HCT116 (cell line): ENCODE results near the gene CCDC38. TPM values are rescaled to one million over a fixed set of nuclear protein-coding genes. Genes with fewer than 3 reads are reported as not detected.

ENCODE experiments used
- ATAC-seq: fragments of 200-7000 bp; cut with Tn5 transposase; 2 replicates; pipeline ENCODE4 v1.9.1; 2020; ENCODE audit warnings: mild to moderate bottlenecking, moderate library complexity
- BruUV-seq: library from RNA; stranded (reverse); fragments of 400-500 nt; replicated peaks from 2 replicates; lab custom pipeline; 2021; lab: Mats Ljungman, UMichigan
- CTCF ChIA-PET: fragments of 300-600 bp; sonication (Branson Sonifier 250); formaldehyde crosslinking; loops from one replicate; lab custom pipeline; 2021; ENCODE audit warnings: antibody characterized with exemption; lab: Charles Lee
- POLR2A ChIA-PET: fragments of 300-600, 350-600 bp; sonication (Branson Sonifier 250); formaldehyde crosslinking; loops from one replicate; lab custom pipeline; 2021; ENCODE audit warnings: antibody characterized with exemption; lab: Charles Lee
- RAD21 ChIA-PET, 2 experiments: fragments of 300-600 bp; sonication (Branson Sonifier 250); formaldehyde crosslinking; loops; one replicate each; lab custom pipeline; 2023; ENCODE audit warnings: low total read pairs in 2 of 2; ENCODE audit not compliant: uncharacterized antibody in 2 of 2, unreplicated experiment in 2 of 2, low non-redundant PET in 1 of 2; lab: Charles Lee
- DNase-seq: peaks from one replicate; pipeline ENCODE4 v3.0.0-alpha.2; 2010; ENCODE audit warnings: low read depth, low spot score
- H2AFZ ChIP-seq: fragments of 200-600 bp; shearing (Covaris generic), sonication (generic); 2 replicates; pipeline ENCODE4 v1.6.1; 2017; ENCODE audit warnings: low read depth, mixed run types, mixed read lengths, antibody characterized with exemption, low read length; ENCODE audit not compliant: poor library complexity, severe bottlenecking
- H3K27ac ChIP-seq: 2 replicates; pipeline ENCODE4 v1.5.1; 2012; ENCODE audit warnings: low read depth, low read length
- H3K27me3 ChIP-seq: fragments of 200-600 bp; sonication (generic); 2 replicates; pipeline ENCODE4 v1.6.1; 2016; ENCODE audit warnings: mixed run types, low read length, mixed read lengths; ENCODE audit not compliant: insufficient read depth
- H3K36me3 ChIP-seq, 2 experiments: fragments of 200-500 bp in 1 of 2; fragments of 200-600 bp in 1 of 2; sonication (Bioruptor generic) in 1 of 2; sonication (generic) in 1 of 2; 2 replicates each; pipeline versions ENCODE4 v1.5.1 to v1.6.1; 2014 to 2016; ENCODE audit warnings: low read length in 2 of 2, inconsistent platforms in 1 of 2, mixed read lengths in 1 of 2, mixed run types in 1 of 2; ENCODE audit not compliant: insufficient read depth in 2 of 2, control insufficient read depth in 1 of 2
- H3K4me1 ChIP-seq, 2 experiments: fragments of 200-600 bp in 1 of 2; sonication (generic) in 1 of 2; 2 replicates each; pipeline versions ENCODE4 v1.5.1 to v1.6.1; 2012 to 2017; ENCODE audit warnings: low read length in 2 of 2, inconsistent platforms in 1 of 2, mild to moderate bottlenecking in 1 of 2, mixed read lengths in 1 of 2, mixed run types in 1 of 2, moderate library complexity in 1 of 2; ENCODE audit not compliant: insufficient read depth in 2 of 2, control insufficient read depth in 1 of 2
- H3K4me2 ChIP-seq: fragments of 200-600 bp; sonication (generic); 2 replicates; pipeline ENCODE4 v1.6.1; 2017; ENCODE audit warnings: mixed run types, low read length, mixed read lengths
- H3K4me3 ChIP-seq, 2 experiments: fragments of 200-600 bp in 1 of 2; sonication (generic) in 1 of 2; replicated peaks in 1 of 2; 2 replicates each; pipeline ENCODE4 v1.5.1; 2011 to 2016; ENCODE audit warnings: low read length in 2 of 2, control low read depth in 1 of 2, low read depth in 1 of 2, mild to moderate bottlenecking in 1 of 2, mixed read lengths in 1 of 2, mixed run types in 1 of 2
- H3K79me2 ChIP-seq: fragments of 200-600 bp; sonication (generic); 2 replicates; pipeline ENCODE4 v1.6.1; 2017; ENCODE audit warnings: mild to moderate bottlenecking, mixed run types, low read length, moderate library complexity, mixed read lengths; ENCODE audit not compliant: insufficient read depth
- H3K9ac ChIP-seq: fragments of 200-600 bp; sonication (generic); 2 replicates; pipeline ENCODE4 v1.6.1; 2016; ENCODE audit warnings: low read length, mixed read lengths
- H3K9me2 ChIP-seq: fragments of 200-600 bp; sonication (generic), shearing (Covaris generic); 2 replicates; pipeline ENCODE4 v1.6.1; 2017; ENCODE audit warnings: mixed run types, mild to moderate bottlenecking, moderate library complexity; ENCODE audit not compliant: insufficient read depth
- H3K9me3 ChIP-seq, 2 experiments: fragments of 200-500 bp in 1 of 2; fragments of 200-600 bp in 1 of 2; sonication (Bioruptor generic) in 1 of 2; sonication (generic) in 1 of 2; 2 replicates each; pipeline ENCODE4 v1.6.1; 2014 to 2017; ENCODE audit warnings: low read length in 2 of 2, mixed read lengths in 2 of 2, inconsistent platforms in 1 of 2, low read depth in 1 of 2, mild to moderate bottlenecking in 1 of 2, mixed run types in 1 of 2, moderate library complexity in 1 of 2; ENCODE audit not compliant: control insufficient read depth in 1 of 2, insufficient read depth in 1 of 2
- H4K20me1 ChIP-seq: fragments of 200-600 bp; sonication (generic), shearing (Covaris generic); 2 replicates; pipeline ENCODE4 v1.6.1; 2017; ENCODE audit warnings: mixed run types, mild to moderate bottlenecking, moderate library complexity; ENCODE audit not compliant: insufficient read depth
- ATF3 ChIP-seq: IDR thresholded peaks from 2 replicates; pipeline ENCODE4 v1.6.1; 2012
- CBX3 ChIP-seq: IDR thresholded peaks from 2 replicates; pipeline ENCODE4 v1.6.1; 2012; ENCODE audit warnings: low read depth
- EGR1 ChIP-seq: IDR thresholded peaks from 2 replicates; pipeline ENCODE4 v1.6.1; 2012; ENCODE audit warnings: low read depth
- ELF1 ChIP-seq: IDR thresholded peaks from 2 replicates; pipeline ENCODE4 v1.6.1; 2012; ENCODE audit warnings: low read depth, borderline replicate concordance
- EZH2 ChIP-seq: fragments of 200-600 bp; sonication (generic); IDR thresholded peaks from 2 replicates; pipeline ENCODE4 v1.6.1; 2017; ENCODE audit warnings: antibody characterized with exemption, mixed run types
- EZH2phosphoT487 ChIP-seq: fragments of 200-600 bp; IDR thresholded peaks from 2 replicates; pipeline ENCODE4 v1.6.1; 2018; ENCODE audit warnings: antibody characterized with exemption, borderline replicate concordance
- FOSL1 ChIP-seq: IDR thresholded peaks from 2 replicates; pipeline ENCODE4 v1.6.1; 2012; ENCODE audit warnings: low read depth
- JUND ChIP-seq: IDR thresholded peaks from 2 replicates; pipeline ENCODE4 v1.6.1; 2012
- MAX ChIP-seq: IDR thresholded peaks from 2 replicates; pipeline ENCODE4 v1.6.1; 2012
- POLR2A ChIP-seq: IDR thresholded peaks from 2 replicates; pipeline ENCODE4 v1.7.0; 2011; ENCODE audit warnings: borderline replicate concordance; ENCODE audit not compliant: insufficient read depth, insufficient read length; ENCODE audit errors: extremely low read depth
- POLR2AphosphoS5 ChIP-seq: IDR thresholded peaks from 2 replicates; pipeline ENCODE4 v1.6.1; 2011; ENCODE audit warnings: mild to moderate bottlenecking, low read depth, low read length, moderate library complexity
- RAD21 ChIP-seq: IDR thresholded peaks from 2 replicates; pipeline ENCODE4 v1.6.1; 2012; ENCODE audit warnings: low read depth, mild to moderate bottlenecking
- SRF ChIP-seq: IDR thresholded peaks from 2 replicates; pipeline ENCODE4 v1.6.1; 2012; ENCODE audit warnings: low read depth
- TCF7L2 ChIP-seq: IDR thresholded peaks from 2 replicates; pipeline ENCODE4 v1.7.0; 2011; ENCODE audit warnings: borderline replicate concordance, inconsistent platforms; ENCODE audit not compliant: insufficient read depth, insufficient read length; ENCODE audit errors: extremely low read depth
- YY1 ChIP-seq: IDR thresholded peaks from 2 replicates; pipeline ENCODE4 v1.6.1; 2011; ENCODE audit warnings: low read length, low read depth, moderate library complexity, mild to moderate bottlenecking; ENCODE audit not compliant: insufficient replicate concordance; ENCODE audit errors: extremely low read depth
- ZBTB33 ChIP-seq: IDR thresholded peaks from 2 replicates; pipeline ENCODE4 v1.6.1; 2011; ENCODE audit warnings: mild to moderate bottlenecking, low read length, moderate library complexity; ENCODE audit not compliant: insufficient replicate concordance; ENCODE audit errors: extremely low read depth
- ZNF274 ChIP-seq: fragments of 200-500 bp; sonication (Bioruptor generic); IDR thresholded peaks from 2 replicates; pipeline ENCODE4 v1.6.1; 2014; ENCODE audit warnings: mild to moderate bottlenecking, low read depth, low read length, inconsistent platforms
- intact Hi-C: fragments of 100-400 bp; cut with micrococcal nuclease; formaldehyde crosslinking; loops from 2 replicates; pipeline ENCODE4 v1.10.0; 2022
- total RNA-seq: library from RNA; stranded (reverse); gene quantifications from one replicate; pipeline ENCODE4 v1.2.1, GENCODE V29; 2021; ENCODE audit not compliant: unreplicated experiment

The CCDC38 gene
- total RNA-seq, 1 experiment from 2014 or later, result 0.27 TPM

- ATAC-seq (no peak), DNase-seq (no peak)
- BruUV-seq, result no TSS peak
- H3K27ac ChIP-seq, result no peak overlapping the region
- no peaks in the 10 kb centered on the region for H3K36me3 ChIP-seq
- no peaks in the 10 kb centered on the region for H3K9me3 ChIP-seq
- no peaks in the 10 kb centered on the region for H4K20me1 ChIP-seq
- H3K4me1 ChIP-seq, result peaks cover 0 to 2% of the 10 kb centered on the region in 2 experiments; a peak in 1 of 4 replicates
- TF ChIP-seq ZNF274, result no peak
- no peak for TF ChIP-seq POLR2AphosphoS5
- no peak for TF ChIP-seq ATF3
- TF ChIP-seq TCF7L2, result no peak
- TF ChIP-seq EZH2, result no peak
- TF ChIP-seq MAX, result no peak
- TF ChIP-seq EZH2phosphoT487, result no peak
- TF ChIP-seq FOSL1, result no peak
- TF ChIP-seq ELF1, result no peak
- TF ChIP-seq EGR1, result no peak
- TF ChIP-seq JUND, result no peak
- TF ChIP-seq RAD21, result no peak
- no peak for TF ChIP-seq CBX3
- no peak for TF ChIP-seq POLR2A
- TF ChIP-seq ZBTB33, result no peak
- TF ChIP-seq SRF, result no peak
- no peak for TF ChIP-seq YY1
- TF ChIP-seq, all 23 proteins: peak for 0
- CTCF ChIA-PET, result no interaction called here
- Histone ChIP-seq H3K9me2 (no peaks in the 10 kb centered on the region), H3K79me2 (no peaks in the 10 kb centered on the region), H3K27me3 (no peaks in the 10 kb centered on the region), H3K9ac (no peak overlapping the region), H3K4me2 (no peak overlapping the region), H2AFZ (no peak overlapping the region), H3K4me3 (no peak overlapping the region)
- RAD21 ChIA-PET, result no interaction called here
- POLR2A ChIA-PET, result no interaction called here
- intact Hi-C loops, result no loop called here
Observed at GRCh38 chr12:95852133-95852532, 90.3 kb downstream of the CCDC38 start.
